ENCODE measurements around the gene SRC. TPM values are rescaled to one million over a fixed set of nuclear protein-coding genes. Genes with fewer than 3 reads are reported as not detected.

Gene SRC
- total and polyA plus RNA-seq, 2 of the 8 experiments (the other 6 are each of a cell fraction or from before 2014, with no cell fraction given), result 27.6 to 28.8 TPM

- ChIA-PET POLR2A (ENCODE audit: partially characterized antibody) (interaction anchor here (0.6 to 0.7 kb wide), 2 partner anchors 44 to 73 kb away, joined by 3 to 4 read pairs; no protein-coding TSS in a partner anchor), CTCF (ENCODE audit: partially characterized antibody) (interaction anchor here (0.6 to 0.7 kb wide), 2 partner anchors 39 to 78 kb away, joined by 3 read pairs; no protein-coding TSS in a partner anchor)
- H3K4me3 ChIP-seq (ENCODE audit: extremely low read depth in 1 of 4, insufficient read depth in 2 of 4, low read depth in 3 of 4, low read length in 4 of 4), result no peak overlapping the region
- H4K8ac ChIP-seq (ENCODE audit: extremely low read depth, insufficient read depth, low read length), result no peak overlapping the region
- H3K9ac ChIP-seq (replicated peaks in 1 of 4; ENCODE audit: extremely low read depth in 1 of 4, low read depth in 3 of 4, low read length in 3 of 4), result no peak overlapping the region
- H2BK20ac ChIP-seq (ENCODE audit: low read length), result no peak overlapping the region
- H3K27me3 ChIP-seq (replicated peaks in 1 of 4; ENCODE audit: control insufficient read depth in 3 of 4, extremely low read depth in 1 of 4, insufficient read depth in 3 of 4, low read length in 3 of 4), result no peaks in the 10 kb centered on the region; a peak in 3 of 7 replicates
- H2BK15ac ChIP-seq (ENCODE audit: low read length), result no peak overlapping the region
- no peak overlapping the region for H3K4me2 ChIP-seq (ENCODE audit: insufficient read depth in 1 of 2, low read depth in 2 of 2, low read length in 2 of 2)
- no peaks in the 10 kb centered on the region for H3K36me3 ChIP-seq (ENCODE audit: control insufficient read depth in 2 of 4, insufficient read depth in 4 of 4, low read length in 3 of 4)
- no peak overlapping the region for H3K14ac ChIP-seq (ENCODE audit: insufficient read length)
- no peak overlapping the region for H2BK12ac ChIP-seq (ENCODE audit: low read depth, low read length)
- peaks cover 0 to 13% (median under 1%) of the 10 kb centered on the region in 4 experiments; a peak in 3 of 7 replicates for H3K4me1 ChIP-seq (replicated peaks in 1 of 4; ENCODE audit: control insufficient read depth in 3 of 4, insufficient read depth in 4 of 4, low read length in 3 of 4)
- H3K23me2 ChIP-seq (ENCODE audit: low read depth, low read length), result peaks cover 5% of the 10 kb centered on the region; the same call in 1 of the 2 replicates
- H4K5ac ChIP-seq (ENCODE audit: insufficient read length, low read depth, low read length), result no peak overlapping the region
- H2AFZ ChIP-seq (ENCODE audit: low read length), result no peak overlapping the region
- no peak overlapping the region for H2AK5ac ChIP-seq (ENCODE audit: low read depth, low read length)
- H3K4ac ChIP-seq (replicated peaks; ENCODE audit: insufficient read length, low read depth, low read length), result no peak overlapping the region
- H2BK120ac ChIP-seq (replicated peaks; ENCODE audit: low read depth, low read length), result no peak overlapping the region
- H3K18ac ChIP-seq (ENCODE audit: extremely low read depth, low read length), result no peak overlapping the region
- WGBS, 2 experiments (ENCODE audit: extremely low coverage in 1 of 2, insufficient coverage in 1 of 2, insufficient read length in 1 of 2, insufficient replicate concordance in 2 of 2, low coverage in 1 of 2, low lambda C conversion rate in 2 of 2, missing lambda C conversion rate in 1 of 2), result 85% methylated on average over 3 of the region's 3 CpGs; no CpG with 5 or more reads in 1 of the 2 experiments
- H4K91ac ChIP-seq (replicated peaks; ENCODE audit: insufficient read length, low read length), result no peak overlapping the region
- DNase-seq (ENCODE audit: low read depth in 1 of 2, low spot score in 2 of 2) (no peak), FAIRE-seq (no peak)
- H3K79me2 ChIP-seq (ENCODE audit: control insufficient read depth in 1 of 2, insufficient read depth in 2 of 2, low read length in 2 of 2), result no peaks in the 10 kb centered on the region
- no peaks in the 10 kb centered on the region for H3K9me3 ChIP-seq (ENCODE audit: insufficient read depth in 2 of 2, low read depth in 1 of 2, low read length in 1 of 2)
- peaks cover 0 to 3% of the 10 kb centered on the region in 2 experiments for H4K20me1 ChIP-seq (replicated peaks in 1 of 2; ENCODE audit: control insufficient read depth in 1 of 2, insufficient read depth in 2 of 2, low read length in 2 of 2)
- no peak overlapping the region for H3K27ac ChIP-seq (ENCODE audit: low read depth, low read length)
- no peak overlapping the region for H3K23ac ChIP-seq (ENCODE audit: insufficient read length)
- H3K79me1 ChIP-seq (ENCODE audit: low read depth, low read length), result no peaks in the 10 kb centered on the region
- H2BK5ac ChIP-seq (ENCODE audit: low read depth, low read length), result no peak overlapping the region
- H3K56ac ChIP-seq (replicated peaks; ENCODE audit: insufficient read length, low read depth, low read length), result no peak overlapping the region
- TF ChIP-seq CHD1 (IDR thresholded peaks at IDR 0.05; ENCODE audit: low read depth, low read length), result no peak
Observed at GRCh38 chr20:37426978-37427377, 81.0 kb downstream of the SRC start.

All from H1 (cell line).